Measurements from ENCODE around the gene VCL. TPM values are rescaled to one million over a fixed set of nuclear protein-coding genes. Genes with fewer than 3 reads are reported as not detected.

Gene VCL
- total RNA-seq, 4 donors from 2014 or later: 53.3 to 90.4 (median 63.1) TPM

GRCh38 chr10:73991884-73992245 lies 6.1 kb upstream of the VCL start:
- TF ChIP-seq CTCF (IDR thresholded peaks at IDR 0.05) (no peak), POLR2A (IDR thresholded peaks at IDR 0.05) (no peak)
- intact Hi-C loops (cut with DNase I; ENCODE audit: low total_unique reads): no loop called here
- H3K4me3 ChIP-seq (ENCODE audit: low read depth, poor library complexity, severe bottlenecking): no peak overlapping the region
- 54 to 63% methylated on average over 6 of the region's 6 CpGs for WGBS, 2 donors
- DNase-seq (ENCODE audit: low spot score in 2 of 2): peak in 1 of 2 donors; percentile 37

DNA sequence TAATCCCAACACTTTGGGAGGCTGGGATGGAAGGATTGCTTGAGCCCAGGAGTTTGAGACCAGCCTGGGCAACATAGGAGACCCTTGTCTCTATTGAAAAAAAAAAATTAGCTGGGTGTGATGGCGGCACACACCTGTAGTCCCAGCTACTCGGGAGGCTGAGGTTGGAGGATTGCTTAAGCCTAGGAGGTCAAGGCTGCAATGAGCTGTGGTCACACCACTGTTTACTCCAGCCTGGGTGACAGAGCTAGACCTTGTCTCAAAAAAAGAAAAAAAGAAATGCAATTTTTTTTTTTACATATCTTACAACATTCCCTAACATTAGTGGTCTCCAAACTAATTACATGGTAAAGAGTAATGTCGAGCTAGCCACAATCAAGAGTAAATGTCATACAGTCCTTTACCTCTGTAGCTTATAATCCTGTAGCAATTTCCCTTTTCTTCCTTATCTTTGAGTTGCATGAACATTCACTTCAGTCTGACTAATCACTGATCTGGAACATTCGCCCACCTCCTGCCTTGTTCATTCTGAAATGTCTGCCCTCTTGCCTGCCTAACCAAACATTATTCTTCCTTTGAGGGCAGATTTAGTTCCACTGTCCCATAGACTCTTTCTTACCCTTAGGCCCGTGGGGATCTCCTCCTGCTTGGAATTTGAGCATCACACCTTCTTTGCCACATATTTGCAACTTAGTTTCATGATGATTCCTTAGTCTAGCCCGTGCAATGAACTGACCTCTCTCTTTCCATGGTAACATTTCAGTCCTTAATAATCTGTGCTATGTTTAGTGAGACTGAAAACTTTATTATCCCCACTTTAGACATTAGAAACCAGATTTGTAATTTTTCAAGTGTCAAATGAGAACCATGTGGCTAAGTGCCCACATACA lies 4.8 kb upstream of the VCL start:
- TF ChIP-seq CTCF (IDR thresholded peaks at IDR 0.05): no peak
- no peak for TF ChIP-seq POLR2A (IDR thresholded peaks at IDR 0.05)
- no peak overlapping the region for H3K4me3 ChIP-seq (ENCODE audit: low read depth, poor library complexity, severe bottlenecking)
- WGBS, 2 donors: 71 to 80% methylated on average over 6 of the region's 6 CpGs
- intact Hi-C loops (cut with DNase I; ENCODE audit: low total_unique reads): no loop called here
- no peak for DNase-seq (ENCODE audit: low spot score in 2 of 2)

DNA sequence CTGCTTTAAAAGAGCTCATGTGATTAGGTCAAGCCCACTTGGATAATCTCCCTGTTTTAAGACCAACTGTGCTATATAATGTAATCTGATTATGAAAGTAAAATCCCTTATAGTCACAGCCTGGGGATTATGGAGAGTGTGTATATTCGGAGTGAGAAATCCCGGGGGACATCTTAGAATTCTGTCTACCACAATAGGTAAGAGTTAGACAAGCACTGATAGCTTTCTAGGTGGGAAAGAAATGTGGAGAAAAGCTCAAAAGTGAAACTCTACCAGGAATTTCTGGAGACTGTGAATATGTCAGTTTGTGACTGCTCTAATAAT lies 2.9 kb upstream of the VCL start:
- TF ChIP-seq POLR2A (IDR thresholded peaks at IDR 0.05): no peak
- no peak for TF ChIP-seq CTCF (IDR thresholded peaks at IDR 0.05)
- intact Hi-C loops (cut with DNase I; ENCODE audit: low total_unique reads): no loop called here
- WGBS, 2 donors: 79 to 91% methylated on average over 2 of the region's 2 CpGs
- no peak for DNase-seq (ENCODE audit: low spot score in 2 of 2)
- no peak overlapping the region for H3K4me3 ChIP-seq (ENCODE audit: low read depth, poor library complexity, severe bottlenecking)

DNA sequence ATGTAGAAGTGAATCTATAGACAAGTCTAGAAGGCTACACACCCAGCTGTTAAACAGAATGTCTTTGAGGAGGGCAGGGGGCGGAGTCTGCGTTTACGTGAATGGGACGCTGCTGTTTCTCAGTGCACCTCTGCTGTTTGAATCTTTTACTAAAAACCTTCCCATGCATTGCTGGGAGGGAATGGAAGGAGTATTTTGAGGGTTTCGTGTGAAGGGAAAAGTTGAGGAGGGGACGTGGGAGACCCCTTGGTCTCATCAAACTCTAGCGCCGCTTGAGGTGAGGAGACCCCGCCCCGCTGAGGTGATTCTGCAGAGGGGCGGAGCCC lies 492 bp upstream of the VCL start:
- WGBS, 2 donors: 0% methylated on average over 11 of the region's 11 CpGs
- no peak for DNase-seq (ENCODE audit: low spot score in 2 of 2)
- peak overlapping the region; percentile 43 for H3K4me3 ChIP-seq (ENCODE audit: low read depth, poor library complexity, severe bottlenecking)
- TF ChIP-seq POLR2A (IDR thresholded peaks at IDR 0.05): no peak
- no peak for TF ChIP-seq CTCF (IDR thresholded peaks at IDR 0.05)
- intact Hi-C loops (cut with DNase I; ENCODE audit: low total_unique reads): no loop called here

- intact Hi-C loops (cut with DNase I; ENCODE audit: low total_unique reads): no loop called here
- TF ChIP-seq CTCF (IDR thresholded peaks at IDR 0.05) (no peak), POLR2A (IDR thresholded peaks at IDR 0.05) (no peak)
- DNase-seq (ENCODE audit: low spot score in 2 of 2): peak in 1 of 2 donors; percentile 86
- peak overlapping the region; percentile 98 for H3K4me3 ChIP-seq (ENCODE audit: low read depth, poor library complexity, severe bottlenecking)
- WGBS, 2 donors: 0 to 1% methylated on average over 21 of the region's 21 CpGs
Observed at GRCh38 chr10:73998623-73998928, 660 bp downstream of the VCL start.
